Muscle layer of colon (tissue), 2 donors: ENCODE measurements around the gene RBP2.

Experiments
- H3K27ac ChIP-seq: one replicate; pipeline ENCODE4 v1.7.0; 2013; ENCODE audit warnings: low read depth, mild to moderate bottlenecking, low read length, moderate library complexity
- H3K27me3 ChIP-seq, 2 donors: one replicate each; pipeline ENCODE4 v1.7.0; 2013; ENCODE audit warnings: low read length in 2 of 2, mild to moderate bottlenecking in 2 of 2; ENCODE audit not compliant: insufficient read depth in 2 of 2, control insufficient read depth in 1 of 2
- H3K36me3 ChIP-seq: one replicate; pipeline ENCODE4 v1.7.0; 2013; ENCODE audit warnings: mild to moderate bottlenecking, low read length; ENCODE audit not compliant: insufficient read depth
- H3K4me1 ChIP-seq: one replicate; pipeline ENCODE4 v1.7.0; 2013; ENCODE audit warnings: mild to moderate bottlenecking, low read length; ENCODE audit not compliant: insufficient read depth
- H3K4me3 ChIP-seq, 2 donors: one replicate each; pipeline ENCODE4 v1.7.0; 2013; ENCODE audit warnings: low read length in 2 of 2, low read depth in 1 of 2, mild to moderate bottlenecking in 1 of 2, moderate library complexity in 1 of 2
- H3K9ac ChIP-seq: one replicate; pipeline ENCODE4 v1.7.0; 2013; ENCODE audit warnings: low read length
- H3K9me3 ChIP-seq: one replicate; pipeline ENCODE4 v1.7.0; 2013; ENCODE audit warnings: mild to moderate bottlenecking, low read length
- donor health status: abdominal sarcoma.
- donor health status: Adenocarcinoma of cecum.

The RBP2 gene

GRCh38 chr3:139458348-139458747 lies 18.0 kb downstream of the RBP2 start:
- Histone ChIP-seq H3K27ac (no peak overlapping the region), H3K27me3 (no peaks in the 10 kb centered on the region), H3K4me3 (no peak overlapping the region), H3K9ac (no peak overlapping the region), H3K36me3 (no peaks in the 10 kb centered on the region), H3K4me1 (no peaks in the 10 kb centered on the region), H3K9me3 (no peaks in the 10 kb centered on the region)

GRCh38 chr3:139457066-139457465 lies 19.2 kb downstream of the RBP2 start:
- H3K9ac ChIP-seq, result no peak overlapping the region
- H3K9me3 ChIP-seq, result no peaks in the 10 kb centered on the region
- H3K27me3 ChIP-seq, result no peaks in the 10 kb centered on the region
- no peaks in the 10 kb centered on the region for H3K36me3 ChIP-seq
- H3K4me3 ChIP-seq, result no peak overlapping the region
- no peaks in the 10 kb centered on the region for H3K4me1 ChIP-seq
- H3K27ac ChIP-seq, result no peak overlapping the region

GRCh38 chr3:139456386-139456785 lies 19.9 kb downstream of the RBP2 start:
- Histone ChIP-seq H3K27me3 (no peaks in the 10 kb centered on the region), H3K36me3 (no peaks in the 10 kb centered on the region), H3K9ac (no peak overlapping the region), H3K4me3 (no peak overlapping the region), H3K27ac (no peak overlapping the region), H3K9me3 (no peaks in the 10 kb centered on the region), H3K4me1 (no peaks in the 10 kb centered on the region)

GRCh38 chr3:139455855-139456254 lies 20.5 kb downstream of the RBP2 start:
- no peaks in the 10 kb centered on the region for H3K36me3 ChIP-seq
- no peak overlapping the region for H3K4me3 ChIP-seq

GRCh38 chr3:139455206-139455605 lies 21.1 kb downstream of the RBP2 start:
- Histone ChIP-seq H3K9ac (no peak overlapping the region), H3K27ac (no peak overlapping the region), H3K4me3 (no peak overlapping the region), H3K36me3 (no peaks in the 10 kb centered on the region), H3K4me1 (no peaks in the 10 kb centered on the region), H3K27me3 (no peaks in the 10 kb centered on the region), H3K9me3 (no peaks in the 10 kb centered on the region)

More at GRCh38 chr3:139455855-139456254, 20.5 kb downstream of the RBP2 start:
- no peak overlapping the region for H3K9ac ChIP-seq
- no peaks in the 10 kb centered on the region for H3K9me3 ChIP-seq
- H3K27ac ChIP-seq, result no peak overlapping the region
- no peaks in the 10 kb centered on the region for H3K27me3 ChIP-seq
- H3K4me1 ChIP-seq, result no peaks in the 10 kb centered on the region

DNA sequence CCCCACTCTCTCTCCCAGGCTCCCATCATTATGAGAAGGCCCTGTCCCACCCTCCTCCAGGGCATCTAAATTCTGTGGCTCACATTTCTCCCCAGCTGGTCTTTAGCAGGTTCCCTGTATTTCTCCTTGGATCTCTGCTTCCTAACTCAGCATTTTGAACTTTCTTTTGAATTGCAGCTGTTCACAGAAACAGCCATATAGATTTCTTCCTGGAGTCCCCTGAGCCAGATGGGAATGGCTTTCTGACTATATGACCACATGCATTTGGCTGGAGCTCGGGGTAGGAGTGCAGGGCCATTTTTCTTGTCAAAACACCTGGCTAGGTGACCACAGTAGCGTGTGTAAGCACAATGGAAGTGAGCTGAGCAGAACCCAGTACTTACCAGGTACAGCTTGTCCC lies 22.0 kb downstream of the RBP2 start:
- H3K27me3 ChIP-seq, result no peaks in the 10 kb centered on the region
- no peaks in the 10 kb centered on the region for H3K9me3 ChIP-seq
- no peaks in the 10 kb centered on the region for H3K4me1 ChIP-seq
- no peak overlapping the region for H3K27ac ChIP-seq
- no peak overlapping the region for H3K4me3 ChIP-seq
- no peak overlapping the region for H3K9ac ChIP-seq
- H3K36me3 ChIP-seq, result no peaks in the 10 kb centered on the region

- Histone ChIP-seq H3K9ac (no peak overlapping the region), H3K4me1 (no peaks in the 10 kb centered on the region), H3K9me3 (no peaks in the 10 kb centered on the region), H3K27me3 (no peaks in the 10 kb centered on the region), H3K36me3 (no peaks in the 10 kb centered on the region), H3K27ac (no peak overlapping the region), H3K4me3 (no peak overlapping the region)
Observed at GRCh38 chr3:139450159-139450558, 26.2 kb downstream of the RBP2 start.

GRCh38 chr3:139449566-139449965 lies 26.8 kb downstream of the RBP2 start:
- H3K27ac ChIP-seq, result no peak overlapping the region
- H3K4me3 ChIP-seq, result no peak overlapping the region
- no peak overlapping the region for H3K9ac ChIP-seq
- no peaks in the 10 kb centered on the region for H3K4me1 ChIP-seq
- no peaks in the 10 kb centered on the region for H3K9me3 ChIP-seq
- H3K27me3 ChIP-seq, result no peaks in the 10 kb centered on the region
- H3K36me3 ChIP-seq, result no peaks in the 10 kb centered on the region

DNA sequence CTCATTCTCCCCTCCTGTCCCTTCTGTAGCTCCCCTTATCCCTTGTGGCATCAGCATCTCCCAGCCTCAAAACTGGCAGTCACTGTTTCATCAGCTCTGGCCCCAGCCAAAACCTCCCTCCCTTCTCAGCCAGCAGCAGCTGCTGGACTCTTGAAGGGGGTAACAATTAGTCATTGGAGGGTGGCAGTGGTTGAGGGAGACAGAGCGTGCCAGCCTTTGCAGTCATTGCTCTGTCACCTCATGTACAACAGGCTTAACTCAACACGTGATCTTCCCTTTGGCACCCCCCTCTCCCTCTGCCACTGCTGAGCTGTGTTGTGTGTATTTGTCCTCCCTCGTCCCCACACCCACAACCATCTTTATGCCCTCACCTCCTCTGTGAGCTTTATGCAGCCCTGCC lies 28.2 kb downstream of the RBP2 start:
- Histone ChIP-seq H3K9me3 (no peaks in the 10 kb centered on the region), H3K9ac (no peak overlapping the region), H3K4me3 (no peak overlapping the region), H3K4me1 (no peaks in the 10 kb centered on the region), H3K27ac (no peak overlapping the region), H3K36me3 (no peaks in the 10 kb centered on the region), H3K27me3 (no peaks in the 10 kb centered on the region)

- Histone ChIP-seq H3K4me3 (no peak overlapping the region), H3K27ac (no peak overlapping the region), H3K4me1 (no peaks in the 10 kb centered on the region), H3K36me3 (no peaks in the 10 kb centered on the region), H3K27me3 (no peaks in the 10 kb centered on the region), H3K9me3 (no peaks in the 10 kb centered on the region), H3K9ac (no peak overlapping the region)
Observed at GRCh38 chr3:139447486-139447885, 28.8 kb downstream of the RBP2 start.

GRCh38 chr3:139444446-139444845 lies 31.9 kb downstream of the RBP2 start:
- H3K4me1 ChIP-seq, result no peaks in the 10 kb centered on the region
- H3K27ac ChIP-seq, result no peak overlapping the region
- H3K4me3 ChIP-seq, result no peak overlapping the region
- no peaks in the 10 kb centered on the region for H3K36me3 ChIP-seq
- H3K9ac ChIP-seq, result no peak overlapping the region
- no peaks in the 10 kb centered on the region for H3K9me3 ChIP-seq
- no peaks in the 10 kb centered on the region for H3K27me3 ChIP-seq

DNA sequence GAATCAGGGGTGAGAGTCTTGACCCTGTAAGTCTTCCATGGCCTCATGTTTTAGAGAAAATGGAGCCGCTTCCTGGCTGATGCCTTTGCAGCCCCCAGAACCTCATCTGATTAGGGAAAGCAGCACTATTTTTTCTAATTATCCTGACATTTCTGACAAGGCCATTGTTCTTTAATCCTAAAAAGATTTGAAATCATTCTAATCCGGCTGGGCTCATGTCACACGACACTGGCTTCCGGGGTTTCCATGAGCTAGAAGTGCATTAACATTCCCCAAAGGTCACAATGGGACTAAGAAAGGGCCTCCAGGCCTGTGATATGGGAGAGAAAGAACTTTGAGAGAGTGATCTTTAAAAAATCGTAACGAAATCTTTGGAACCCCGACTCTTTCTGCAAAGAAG lies 33.1 kb downstream of the RBP2 start:
- H3K4me1 ChIP-seq, result no peaks in the 10 kb centered on the region
- H3K36me3 ChIP-seq, result no peaks in the 10 kb centered on the region
- no peak overlapping the region for H3K4me3 ChIP-seq
- H3K9me3 ChIP-seq, result no peaks in the 10 kb centered on the region
- no peak overlapping the region for H3K27ac ChIP-seq
- no peak overlapping the region for H3K9ac ChIP-seq
- no peaks in the 10 kb centered on the region for H3K27me3 ChIP-seq
